GM08714 (cell line): ENCODE measurements around the gene PUS1.

Experiments used
- H3K4me3 ChIP-seq: fragments of 200-500 bp; sonication (Bioruptor generic); 2 replicates; pipeline ENCODE4 v1.5.1; 2014; ENCODE audit warnings: mild to moderate bottlenecking, low read length, inconsistent platforms
- ZNF274 ChIP-seq: IDR thresholded peaks from 2 replicates; pipeline ENCODE4 v1.6.1; 2012; ENCODE audit warnings: mild to moderate bottlenecking, low read depth, low read length

Gene PUS1

GRCh38 chr12:131908092-131909080 lies 20.7 kb upstream of the PUS1 start:
- TF ChIP-seq ZNF274 = no peak

GRCh38 chr12:131909081-131909751 lies 19.9 kb upstream of the PUS1 start:
- H3K4me3 ChIP-seq = no peak overlapping the region
- no peak for TF ChIP-seq ZNF274

More at GRCh38 chr12:131908092-131909080, 20.7 kb upstream of the PUS1 start:
- no peak overlapping the region for H3K4me3 ChIP-seq

- H3K4me3 ChIP-seq = no peak overlapping the region
These were observed 19.3 kb upstream of the PUS1 start for GRCh38 chr12:131909752-131910219.

GRCh38 chr12:131910302-131911027 lies 18.6 kb upstream of the PUS1 start:
- TF ChIP-seq ZNF274 = no peak
- H3K4me3 ChIP-seq = no peak overlapping the region

More at GRCh38 chr12:131909752-131910219, 19.3 kb upstream of the PUS1 start:
- no peak for TF ChIP-seq ZNF274

- no peak for TF ChIP-seq ZNF274
- H3K4me3 ChIP-seq = no peak overlapping the region
These were observed 17.9 kb upstream of the PUS1 start for GRCh38 chr12:131911028-131911650.

- no peak for TF ChIP-seq ZNF274
- H3K4me3 ChIP-seq = no peak overlapping the region
These were observed 17.1 kb upstream of the PUS1 start for GRCh38 chr12:131911851-131912477.

- no peak for TF ChIP-seq ZNF274
- no peak overlapping the region for H3K4me3 ChIP-seq
These were observed 16.4 kb upstream of the PUS1 start for GRCh38 chr12:131912518-131913274.

- TF ChIP-seq ZNF274 = no peak
- no peak overlapping the region for H3K4me3 ChIP-seq
These were observed 15.4 kb upstream of the PUS1 start for GRCh38 chr12:131913666-131914065.

GRCh38 chr12:131914179-131914702 lies 14.8 kb upstream of the PUS1 start:
- H3K4me3 ChIP-seq = no peak overlapping the region
- TF ChIP-seq ZNF274 = no peak

GRCh38 chr12:131915000-131915689 lies 13.9 kb upstream of the PUS1 start:
- H3K4me3 ChIP-seq = no peak overlapping the region
- TF ChIP-seq ZNF274 = no peak

- TF ChIP-seq ZNF274 = no peak
- H3K4me3 ChIP-seq = no peak overlapping the region
These were observed 13.3 kb upstream of the PUS1 start for GRCh38 chr12:131915823-131916222.
